B cell (primary cell): ENCODE results near the gene PRKCH. TPM values are rescaled to one million over a fixed set of nuclear protein-coding genes. Genes with fewer than 3 reads are reported as not detected.

Experiments
- ATAC-seq: fragments of 200-7000 bp; cut with Tn5 transposase; one replicate; pipeline ENCODE4 v1.10.0; 2021; ENCODE audit warnings: low read depth, mild to moderate bottlenecking, moderate number of reproducible peaks, moderate library complexity
- CTCF ChIA-PET: fragments of 350-600 bp; sonication (Branson Sonifier 250); formaldehyde crosslinking; loops from one replicate; lab custom pipeline; 2021; ENCODE audit warnings: antibody characterized with exemption, inconsistent platforms; lab: Charles Lee
- POLR2A ChIA-PET: fragments of 350-600 bp; sonication (Branson Sonifier 250); formaldehyde crosslinking; loops from one replicate; lab custom pipeline; 2021; ENCODE audit warnings: antibody characterized with exemption; lab: Charles Lee
- DNase-seq: peaks from one replicate; pipeline ENCODE4 v3.0.0; 2013
- H2AFZ ChIP-seq: 2 replicates; pipeline ENCODE4 v1.6.1; 2012; ENCODE audit warnings: mild to moderate bottlenecking, low read depth, low read length; ENCODE audit not compliant: insufficient read depth, poor library complexity, severe bottlenecking
- H3K27ac ChIP-seq, 2 donors: 1 replicate in 1 of 2; 2 replicates in 1 of 2; pipeline ENCODE4 v1.5.1; 2012 to 2013; ENCODE audit warnings: low read length in 2 of 2, mild to moderate bottlenecking in 2 of 2, moderate library complexity in 1 of 2
- H3K27me3 ChIP-seq, 4 experiments: fragments of 200-600 bp in 1 of 4; sonication (generic) in 1 of 4; replicated peaks in 1 of 4; 1 replicate in 2 of 4; 2 replicates in 2 of 4; pipeline versions ENCODE4 v1.6.1 to v1.7.0; 2013 to 2016; ENCODE audit warnings: low read length in 3 of 4, mild to moderate bottlenecking in 2 of 4, mixed read lengths in 1 of 4, moderate library complexity in 1 of 4; ENCODE audit not compliant: insufficient read depth in 4 of 4, control insufficient read depth in 3 of 4; ENCODE audit errors: control extremely low read depth in 1 of 4
- H3K36me3 ChIP-seq, 2 experiments: replicated peaks in 1 of 2; 1 replicate in 1 of 2; 2 replicates in 1 of 2; pipeline versions ENCODE4 v1.6.1 to v1.7.1; 2013; ENCODE audit warnings: low read length in 1 of 2; ENCODE audit not compliant: insufficient read depth in 2 of 2, control insufficient read depth in 1 of 2; ENCODE audit errors: control extremely low read depth in 1 of 2, extremely low read depth in 1 of 2
- H3K4me1 ChIP-seq, 2 donors: fragments of 200-600 bp in 1 of 2; sonication (generic) in 1 of 2; 1 replicate in 1 of 2; 2 replicates in 1 of 2; pipeline versions ENCODE4 v1.5.1 to v1.6.1; 2013 to 2017; ENCODE audit warnings: low read length in 2 of 2; ENCODE audit not compliant: control insufficient read depth in 2 of 2, insufficient read depth in 2 of 2
- H3K4me2 ChIP-seq: replicated peaks from 2 replicates; pipeline ENCODE3; 2012; ENCODE audit warnings: mild to moderate bottlenecking, low read depth, low read length; ENCODE audit not compliant: poor library complexity, severe bottlenecking
- H3K4me3 ChIP-seq, 5 experiments: fragments of 200-600 bp in 1 of 5; sonication (generic) in 1 of 5; 1 replicate in 3 of 5; 2 replicates in 2 of 5; pipeline versions ENCODE4 v1.5.1 to v1.7.0; 2011 to 2016; ENCODE audit warnings: low read length in 4 of 5, mild to moderate bottlenecking in 4 of 5, low read depth in 2 of 5, control low read depth in 1 of 5, moderate library complexity in 1 of 5; ENCODE audit not compliant: insufficient read depth in 1 of 5; ENCODE audit errors: control extremely low read depth in 1 of 5, extremely low read depth in 1 of 5
- H3K79me2 ChIP-seq: fragments of 200-600 bp; sonication (generic); one replicate; pipeline ENCODE4 v1.6.0; 2016; ENCODE audit warnings: low read length; ENCODE audit not compliant: control insufficient read depth, insufficient read depth
- H3K9ac ChIP-seq: fragments of 200-600 bp; sonication (generic); 2 replicates; pipeline ENCODE4 v1.6.1; 2017; ENCODE audit warnings: mild to moderate bottlenecking, low read length, moderate library complexity
- H3K9me3 ChIP-seq, 3 donors: one replicate each; pipeline versions ENCODE4 v1.6.1 to v1.7.1; 2013; ENCODE audit warnings: low read length in 2 of 3; ENCODE audit not compliant: control insufficient read depth in 2 of 3, insufficient read depth in 1 of 3; ENCODE audit errors: control extremely low read depth in 1 of 3
- H4K20me1 ChIP-seq: 2 replicates; pipeline ENCODE4 v1.6.0; 2012; ENCODE audit warnings: mild to moderate bottlenecking, low read length; ENCODE audit not compliant: insufficient read depth, control insufficient read depth, poor library complexity, severe bottlenecking
- H3K27ac Mint-ChIP-seq: one replicate; pipeline ENCODE4 v1.8.0; 2021; ENCODE audit warnings: mixed read lengths
- H3K27me3 Mint-ChIP-seq: one replicate; pipeline ENCODE4 v1.8.0; 2021; ENCODE audit warnings: mixed read lengths
- H3K4me1 Mint-ChIP-seq: one replicate; pipeline ENCODE4 v1.8.0; 2021; ENCODE audit warnings: mixed read lengths
- H3K4me3 Mint-ChIP-seq: one replicate; pipeline ENCODE4 v1.8.0; 2021; ENCODE audit warnings: mixed read lengths
- H3K9me3 Mint-ChIP-seq: one replicate; pipeline ENCODE4 v1.8.0; 2022; ENCODE audit warnings: mixed read lengths; ENCODE audit not compliant: insufficient read depth
- EZH2 ChIP-seq: IDR thresholded peaks from 2 replicates; pipeline ENCODE4 v1.6.1; 2012; ENCODE audit warnings: borderline replicate concordance, low read depth, mild to moderate bottlenecking, moderate library complexity, low read length; ENCODE audit not compliant: insufficient read depth, poor library complexity, severe bottlenecking
- WGBS: methylation state at CpG from one replicate; pipeline ENCODE4 v1.1.5; 2013; ENCODE audit warnings: missing lambda C conversion rate; ENCODE audit not compliant: insufficient coverage; 5-methylcytosine and 5-hydroxymethylcytosine counted together
- intact Hi-C: fragments of 100-400 bp; cut with micrococcal nuclease; formaldehyde crosslinking; loops from one replicate; pipeline ENCODE4 v1.10.0; 2022
- polyA plus RNA-seq: library from polyadenylated mRNA; depleted of rRNA; stranded (reverse); fragments of >200 nt; gene quantifications from 2 replicates; pipeline ENCODE4 v1.2.3, GENCODE V29; 2012
- total RNA-seq, 2 donors: library from RNA; stranded (reverse); fragments of 120-200 nt in 1 of 2; gene quantifications; 1 replicate in 1 of 2; 2 replicates in 1 of 2; pipeline versions ENCODE4 v1.2.3 to v1.2.4, GENCODE V29; 2013 to 2022
- TF ChIP-seq, protein P1 (sequence below): fragments of 200-600 bp; IDR thresholded peaks from one replicate; pipeline ENCODE4 v1.8.0; 2022; ENCODE audit warnings: antibody characterized with exemption, mild to moderate bottlenecking

Gene PRKCH
- total and polyA plus RNA-seq, 2 donors (not counting 1 experiment from before 2014, with no cell fraction given), result 2.0 to 5.0 TPM

DNA sequence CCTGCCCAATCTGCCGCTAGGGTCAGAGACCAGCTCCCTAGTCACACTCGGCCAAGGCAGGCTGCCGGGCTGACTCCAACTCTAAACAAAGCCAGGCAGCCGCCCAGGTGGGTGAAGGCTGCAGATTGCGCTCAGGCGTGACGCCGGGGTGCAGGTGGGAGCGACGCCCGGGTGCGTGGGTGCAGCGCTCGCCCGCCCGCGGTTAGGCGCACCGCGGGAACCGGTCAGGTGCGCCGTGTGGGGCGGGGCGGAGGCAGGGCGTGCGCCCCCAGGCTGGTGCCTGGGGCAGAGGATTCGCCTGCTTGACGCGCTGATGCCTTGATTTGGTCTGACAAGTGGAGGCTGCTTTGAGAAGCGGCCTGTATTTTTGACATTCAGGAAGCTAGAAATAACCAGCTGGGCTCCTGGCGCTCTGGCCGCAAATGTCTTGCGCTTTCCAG is 247.2 kb downstream of the PRKCH start:
- H3K4me1 Mint-ChIP-seq, result peaks cover 58% of the 10 kb centered on the region
- peak overlapping the region; percentile 56 for H3K9ac ChIP-seq
- H2AFZ ChIP-seq, result peak overlapping the region; percentile 70
- 0% methylated on average over 34 of the region's 34 CpGs for whole genome bisulfite sequencing
- peaks cover 41 to 48% of the 10 kb centered on the region in 2 donors for H3K4me1 ChIP-seq
- peak overlapping the region; percentile 77 to 91 for H3K27ac ChIP-seq
- no peaks in the 10 kb centered on the region for H3K36me3 ChIP-seq
- ChIA-PET POLR2A (interaction anchor here (0.6 to 2.4 kb wide), 21 partner anchors 10 to 193 kb away, joined by 3 to 25 read pairs (median 4); partner anchors contain the start of genes HIF1A and SNAPC1), CTCF (interaction anchor here (0.6 to 7.0 kb wide), 19 partner anchors 12 to 269 kb away, joined by 3 to 76 read pairs (median 4); partner anchors contain the start of gene HIF1A)
- no peaks in the 10 kb centered on the region for H3K9me3 ChIP-seq
- peaks cover 3% of the 10 kb centered on the region for H3K79me2 ChIP-seq
- ATAC-seq (peak; percentile 92), DNase-seq (peak; percentile 94)
- no peaks in the 10 kb centered on the region for H4K20me1 ChIP-seq
- intact Hi-C loops, result loop anchor here (1.0 to 5.0 kb wide), 8 partner anchors 15 to 183 kb away; partner anchors contain the start of gene HIF1A
- peak overlapping the region; percentile 93 for H3K27ac Mint-ChIP-seq
- H3K4me3 Mint-ChIP-seq, result peak overlapping the region; percentile 84
- TF ChIP-seq, protein P1, sequence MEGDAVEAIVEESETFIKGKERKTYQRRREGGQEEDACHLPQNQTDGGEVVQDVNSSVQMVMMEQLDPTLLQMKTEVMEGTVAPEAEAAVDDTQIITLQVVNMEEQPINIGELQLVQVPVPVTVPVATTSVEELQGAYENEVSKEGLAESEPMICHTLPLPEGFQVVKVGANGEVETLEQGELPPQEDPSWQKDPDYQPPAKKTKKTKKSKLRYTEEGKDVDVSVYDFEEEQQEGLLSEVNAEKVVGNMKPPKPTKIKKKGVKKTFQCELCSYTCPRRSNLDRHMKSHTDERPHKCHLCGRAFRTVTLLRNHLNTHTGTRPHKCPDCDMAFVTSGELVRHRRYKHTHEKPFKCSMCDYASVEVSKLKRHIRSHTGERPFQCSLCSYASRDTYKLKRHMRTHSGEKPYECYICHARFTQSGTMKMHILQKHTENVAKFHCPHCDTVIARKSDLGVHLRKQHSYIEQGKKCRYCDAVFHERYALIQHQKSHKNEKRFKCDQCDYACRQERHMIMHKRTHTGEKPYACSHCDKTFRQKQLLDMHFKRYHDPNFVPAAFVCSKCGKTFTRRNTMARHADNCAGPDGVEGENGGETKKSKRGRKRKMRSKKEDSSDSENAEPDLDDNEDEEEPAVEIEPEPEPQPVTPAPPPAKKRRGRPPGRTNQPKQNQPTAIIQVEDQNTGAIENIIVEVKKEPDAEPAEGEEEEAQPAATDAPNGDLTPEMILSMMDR, result peak; percentile 31
- no peak for TF ChIP-seq EZH2
- H3K9me3 Mint-ChIP-seq, result no peaks in the 10 kb centered on the region
- H3K4me2 ChIP-seq, result peak overlapping the region; percentile 89
- no peaks in the 10 kb centered on the region for H3K27me3 Mint-ChIP-seq
- no peaks in the 10 kb centered on the region for H3K27me3 ChIP-seq
- H3K4me3 ChIP-seq, result peak overlapping the region; percentile 31 to 58 (median 42)

DNA sequence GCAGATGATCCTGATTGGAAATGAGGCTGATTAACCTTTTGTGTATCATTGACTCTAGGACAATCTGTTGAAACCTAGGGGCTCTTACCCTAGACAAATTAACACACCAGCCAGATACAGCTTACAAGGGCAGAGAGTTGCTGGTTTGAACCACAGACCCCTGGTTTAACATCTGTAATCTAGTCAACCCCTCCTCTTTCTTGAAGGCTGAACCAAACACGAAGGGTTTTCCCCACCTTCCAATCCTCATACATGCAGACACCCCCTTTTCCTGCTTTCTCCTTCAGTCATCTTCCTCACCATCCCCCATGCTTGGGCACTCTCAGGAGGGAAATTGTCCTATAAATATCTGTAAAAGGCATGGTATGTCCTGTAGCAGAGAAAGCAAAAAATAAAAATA is 247.9 kb downstream of the PRKCH start:
- ChIA-PET POLR2A (interaction anchor here (0.6 to 2.4 kb wide), 19 partner anchors 11 to 192 kb away, joined by 3 to 25 read pairs (median 4); partner anchors contain the start of genes HIF1A and SNAPC1), CTCF (interaction anchor here (0.6 to 7.0 kb wide), 17 partner anchors 13 to 173 kb away, joined by 3 to 76 read pairs (median 4); partner anchors contain the start of gene HIF1A)
- no peaks in the 10 kb centered on the region for H3K27me3 Mint-ChIP-seq
- ATAC-seq, result no peak
- peak overlapping the region; percentile 93 for H3K27ac Mint-ChIP-seq
- peak overlapping the region; percentile 84 for H3K4me3 Mint-ChIP-seq
- H3K9me3 ChIP-seq, result no peaks in the 10 kb centered on the region
- no peaks in the 10 kb centered on the region for H3K27me3 ChIP-seq
- whole genome bisulfite sequencing, result no CpG with 5 or more reads among the region's 1 CpG
- peaks cover 3% of the 10 kb centered on the region for H3K79me2 ChIP-seq
- peak overlapping the region; percentile 77 to 91 for H3K27ac ChIP-seq
- peaks cover 35 to 41% of the 10 kb centered on the region in 2 donors for H3K4me1 ChIP-seq
- no peaks in the 10 kb centered on the region for H3K36me3 ChIP-seq
- TF ChIP-seq, protein P1, result no peak
- TF ChIP-seq EZH2, result no peak
- peak overlapping the region in 2 of 5 experiments; percentile 39 to 58 for H3K4me3 ChIP-seq
- no peaks in the 10 kb centered on the region for H4K20me1 ChIP-seq
- intact Hi-C loops, result loop anchor here (2.0 to 5.0 kb wide), 3 partner anchors 38 to 143 kb away; no protein-coding TSS in a partner anchor
- H3K4me2 ChIP-seq, result peak overlapping the region; percentile 89
- no peaks in the 10 kb centered on the region for H3K9me3 Mint-ChIP-seq
- peak overlapping the region; percentile 70 for H2AFZ ChIP-seq
- peak overlapping the region; percentile 56 for H3K9ac ChIP-seq
- no peak for DNase-seq
- peaks cover 51% of the 10 kb centered on the region for H3K4me1 Mint-ChIP-seq
